GM12891 (cell line): ENCODE results near the gene BEND3.

Experiments
- PAX5 ChIP-seq: IDR thresholded peaks from 2 replicates; pipeline ENCODE4 v1.6.1; 2011; ENCODE audit warnings: low read length, moderate library complexity, mild to moderate bottlenecking; ENCODE audit not compliant: insufficient read depth, severe bottlenecking
- POLR2A ChIP-seq: IDR thresholded peaks from 2 replicates; pipeline ENCODE4 v1.6.1; 2011; ENCODE audit warnings: low read depth, low read length, control low read depth
- POLR2AphosphoS5 ChIP-seq: IDR thresholded peaks from 2 replicates; pipeline ENCODE4 v1.6.1; 2011; ENCODE audit warnings: low read depth, low read length, control low read depth
- POU2F2 ChIP-seq: IDR thresholded peaks from 2 replicates; pipeline ENCODE4 v1.6.1; 2011; ENCODE audit warnings: low read depth, mild to moderate bottlenecking, control low read depth, low read length, moderate library complexity
- TAF1 ChIP-seq: IDR thresholded peaks from 2 replicates; pipeline ENCODE4 v1.6.1; 2011; ENCODE audit warnings: low read depth, low read length, control low read depth

DNA sequence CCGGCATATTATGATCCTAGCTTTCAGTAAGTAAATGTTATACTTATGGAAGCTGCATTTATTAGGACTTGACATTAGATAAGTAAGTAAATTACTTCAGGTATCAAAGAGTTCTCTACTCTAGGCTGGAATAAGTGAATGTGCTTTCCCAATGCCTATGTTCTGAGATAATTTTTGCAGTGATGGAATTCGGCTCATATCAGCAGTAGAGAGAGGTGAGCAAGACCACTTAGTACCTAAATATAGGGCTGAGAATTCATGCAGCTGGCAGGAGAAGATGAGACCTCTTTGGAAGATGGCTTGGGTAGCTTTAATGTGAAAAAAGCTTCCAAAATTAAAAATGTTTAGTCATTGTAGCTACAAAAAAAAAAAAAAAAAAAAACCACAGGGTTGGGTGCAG is 13.3 kb upstream of the BEND3 start:
- no peak for TF ChIP-seq POLR2AphosphoS5
- TF ChIP-seq POLR2A: no peak
- TF ChIP-seq TAF1: no peak
- no peak for TF ChIP-seq POU2F2
- no peak for TF ChIP-seq PAX5
